ENCODE data around the gene DDX18. TPM values are rescaled to one million over a fixed set of nuclear protein-coding genes. Genes with fewer than 3 reads are reported as not detected.
A peak's percentile ranks its signal among the peaks of the same experiment; 100 is the strongest.
"Not testable (repeated sequence)": the region's sequence is repeated elsewhere in the genome, so short reads cannot be mapped to it uniquely, and the experiment has no call there.

DDX18 gene
- total and polyA plus RNA-seq, 2 donors (not counting 1 experiment from before 2014, with no cell fraction given), result 20.3 to 98.0 TPM

GRCh38 chr2:117825437-117825836 lies 10.9 kb downstream of the DDX18 start:
- H3K27me3 Mint-ChIP-seq, result no peaks in the 10 kb centered on the region
- Histone ChIP-seq H3K27ac (ENCODE audit: low read length in 2 of 2) (no peak overlapping the region), H3K9ac (ENCODE audit: low read length) (no peak overlapping the region), H3K36me3 (replicated peaks in 1 of 2; ENCODE audit: control extremely low read depth in 1 of 2, control insufficient read depth in 1 of 2, extremely low read depth in 1 of 2, insufficient read depth in 2 of 2, low read length in 1 of 2) (peaks cover 14 to 89% of the 10 kb centered on the region in 2 experiments), H3K4me2 (replicated peaks; ENCODE audit: low read depth, low read length, poor library complexity, severe bottlenecking) (no peak overlapping the region), H3K9me3 (ENCODE audit: control extremely low read depth in 1 of 3, control insufficient read depth in 2 of 3, insufficient read depth in 1 of 3, low read length in 2 of 3) (no peaks in the 10 kb centered on the region), H3K79me2 (ENCODE audit: control insufficient read depth, insufficient read depth, low read length) (no peaks in the 10 kb centered on the region), H2AFZ (ENCODE audit: insufficient read depth, low read depth, low read length, poor library complexity, severe bottlenecking) (no peak overlapping the region), H4K20me1 (ENCODE audit: control insufficient read depth, insufficient read depth, low read length, poor library complexity, severe bottlenecking) (no peaks in the 10 kb centered on the region), H3K27me3 (replicated peaks in 1 of 4; ENCODE audit: control extremely low read depth in 1 of 4, control insufficient read depth in 3 of 4, insufficient read depth in 4 of 4, low read length in 3 of 4) (no peaks in the 10 kb centered on the region), H3K4me1 (ENCODE audit: control insufficient read depth in 2 of 2, insufficient read depth in 2 of 2, low read length in 2 of 2) (no peaks in the 10 kb centered on the region), H3K4me3 (ENCODE audit: control extremely low read depth in 1 of 5, extremely low read depth in 1 of 5, insufficient read depth in 1 of 5, low read depth in 2 of 5, low read length in 4 of 5) (no peak overlapping the region)
- no peaks in the 10 kb centered on the region for H3K9me3 Mint-ChIP-seq (ENCODE audit: insufficient read depth)
- intact Hi-C loops (cut with micrococcal nuclease), result no loop called here
- no peak overlapping the region for H3K4me3 Mint-ChIP-seq
- no peak for DNase-seq
- ChIA-PET POLR2A (no interaction called here), CTCF (interaction anchor here (1.0 to 1.3 kb wide), 2 partner anchors 8 to 11 kb away, joined by 4 to 7 read pairs; partner anchors contain the start of gene DDX18)
- peaks cover 4% of the 10 kb centered on the region for H3K4me1 Mint-ChIP-seq
- 89% methylated on average over 5 of the region's 8 CpGs for WGBS (ENCODE audit: insufficient coverage)
- TF ChIP-seq CTCF (IDR thresholded peaks at IDR 0.05) (no peak), EZH2 (IDR thresholded peaks at IDR 0.05; ENCODE audit: borderline replicate concordance, insufficient read depth, low read depth, low read length, poor library complexity, severe bottlenecking) (no peak)
- ATAC-seq (ENCODE audit: low read depth), result no peak
- H3K27ac Mint-ChIP-seq, result no peak overlapping the region

DNA sequence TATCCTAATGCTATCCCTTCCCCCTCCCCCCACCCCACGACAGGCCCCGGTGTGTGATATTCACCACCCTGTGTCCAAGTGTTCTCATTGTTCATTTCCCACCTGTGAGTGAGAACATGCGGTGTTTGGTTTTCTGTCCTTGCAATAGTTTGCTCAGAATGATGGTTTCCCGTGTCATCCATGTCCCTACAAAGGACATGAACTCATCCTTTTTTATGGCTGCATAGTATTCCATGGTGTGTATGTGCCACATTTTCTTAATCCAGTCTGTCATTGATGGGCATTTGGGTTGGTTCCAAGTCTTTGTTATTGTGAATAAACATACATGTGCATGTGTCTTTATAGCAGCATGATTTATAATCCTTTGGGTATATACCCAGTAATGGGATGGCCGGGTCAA lies 13.0 kb downstream of the DDX18 start:
- DNase-seq; intact Hi-C loops (cut with micrococcal nuclease); POLR2A ChIA-PET; H3K79me2 ChIP-seq (ENCODE audit: control insufficient read depth, insufficient read depth, low read length); H3K4me1 Mint-ChIP-seq; H3K4me3 Mint-ChIP-seq; H3K4me2 ChIP-seq (replicated peaks; ENCODE audit: low read depth, low read length, poor library complexity, severe bottlenecking); H3K9me3 ChIP-seq (ENCODE audit: control extremely low read depth in 1 of 3, control insufficient read depth in 2 of 3, insufficient read depth in 1 of 3, low read length in 2 of 3); H3K4me1 ChIP-seq (ENCODE audit: control insufficient read depth in 2 of 2, insufficient read depth in 2 of 2, low read length in 2 of 2); ATAC-seq (ENCODE audit: low read depth); H3K27ac ChIP-seq (ENCODE audit: low read length in 2 of 2); H3K9ac ChIP-seq (ENCODE audit: low read length); H3K27me3 Mint-ChIP-seq; H3K9me3 Mint-ChIP-seq (ENCODE audit: insufficient read depth); H4K20me1 ChIP-seq (ENCODE audit: control insufficient read depth, insufficient read depth, low read length, poor library complexity, severe bottlenecking); H3K27me3 ChIP-seq (replicated peaks in 1 of 4; ENCODE audit: control extremely low read depth in 1 of 4, control insufficient read depth in 3 of 4, insufficient read depth in 4 of 4, low read length in 3 of 4); H3K4me3 ChIP-seq (ENCODE audit: control extremely low read depth in 1 of 5, extremely low read depth in 1 of 5, insufficient read depth in 1 of 5, low read depth in 2 of 5, low read length in 4 of 5); CTCF ChIA-PET; H2AFZ ChIP-seq (ENCODE audit: insufficient read depth, low read depth, low read length, poor library complexity, severe bottlenecking): not testable (repeated sequence)
- no CpG with 5 or more reads among the region's 5 CpGs for WGBS (ENCODE audit: insufficient coverage)
- H3K36me3 ChIP-seq (replicated peaks in 1 of 2; ENCODE audit: control extremely low read depth in 1 of 2, control insufficient read depth in 1 of 2, extremely low read depth in 1 of 2, insufficient read depth in 2 of 2, low read length in 1 of 2), result peaks cover 10 to 83% of the 10 kb centered on the region in 2 experiments
- peak overlapping the region; percentile 20 for H3K27ac Mint-ChIP-seq

Measured in B cell (primary cell).